ENCODE measurements around the gene ALG6.

Gene ALG6

DNA sequence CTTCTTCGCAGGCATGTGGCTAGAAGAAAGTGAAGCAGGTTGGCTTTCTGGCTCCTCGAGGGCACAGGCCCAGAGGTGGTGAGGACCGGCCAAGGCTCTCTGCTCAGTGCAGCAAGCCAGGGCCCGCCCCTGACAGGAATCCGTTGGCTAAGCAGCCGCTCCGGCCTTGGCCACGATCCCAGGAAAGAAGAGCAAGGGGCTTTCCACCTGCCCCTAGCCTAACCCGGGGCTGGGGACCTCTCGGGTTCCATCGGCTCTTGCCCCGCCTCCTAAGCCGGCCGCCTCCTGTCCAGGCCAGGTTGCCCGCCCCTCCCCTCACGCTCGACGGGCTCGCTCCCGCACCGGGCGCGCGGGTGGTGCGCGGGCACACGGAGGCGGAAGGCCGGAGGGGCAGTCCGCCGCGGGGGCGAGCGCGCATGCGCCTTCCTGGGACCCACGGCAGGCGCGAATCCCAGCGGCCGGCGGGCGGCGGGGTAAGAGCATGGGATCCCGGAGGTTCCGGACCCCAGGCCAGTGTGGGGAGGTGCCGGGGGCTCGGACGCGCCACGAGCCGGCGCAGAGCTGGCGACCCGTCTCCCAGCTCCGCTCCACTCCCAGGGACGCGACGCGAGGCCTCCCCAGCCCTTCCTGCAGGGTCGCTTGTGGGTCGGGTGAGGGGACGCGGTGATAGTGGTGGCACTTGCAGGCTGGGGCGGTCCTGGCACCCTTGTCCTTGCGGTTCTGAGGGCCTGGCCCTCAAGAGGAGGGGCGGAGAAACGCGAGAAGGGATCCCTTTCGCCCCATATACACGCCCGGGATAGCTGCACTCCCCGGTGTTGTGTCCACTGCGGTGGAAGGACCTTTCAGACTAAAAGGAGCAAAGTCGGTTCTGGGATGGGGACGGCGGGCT lies at the start of gene ALG6:
ALG6 (plus strand) TSS at position 413 of the 889 bp plus-strand sequence. CDS start 3,351 bp downstream, outside the sequence.
- POLR2A ChIA-PET (ENCODE audit: low non-redundant PET) = interaction anchor here (0.5 to 0.6 kb wide), 2 partner anchors 55 to 60 kb away, joined by 3 to 4 read pairs; no protein-coding TSS in a partner anchor
- DNase-seq (ENCODE audit: low spot score) = peak; percentile 96
- peak within 1 kb of the TSS; percentile 82 for H3K27ac ChIP-seq

DNA sequence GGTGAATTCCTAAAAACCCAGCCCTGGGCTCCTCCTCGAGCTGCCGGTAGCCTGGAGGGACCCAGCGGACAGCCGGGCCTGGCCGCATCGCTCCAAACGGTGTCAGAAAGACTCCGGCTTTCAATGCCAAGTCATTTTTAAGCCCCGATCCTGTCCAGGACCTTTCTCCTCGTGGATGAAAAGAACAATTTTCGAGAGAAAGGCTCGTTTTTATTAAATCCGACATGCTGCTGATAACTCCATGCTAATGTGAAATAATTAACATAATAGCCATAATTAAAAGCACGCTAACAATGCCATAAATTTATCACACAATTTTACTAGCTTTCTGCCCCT lies 49.6 kb upstream of the ALG6 start:
- no peak for DNase-seq (ENCODE audit: low spot score)
- H3K27ac ChIP-seq = no peak overlapping the region
- TF ChIP-seq CTCF (conservative IDR thresholded peaks at IDR 0.05; ENCODE audit: low read depth) = no peak
- ChIA-PET CTCF (interaction anchor here (0.6 to 1.8 kb wide), 2 partner anchors 9 to 20 kb away, joined by 3 to 14 read pairs; no protein-coding TSS in a partner anchor), POLR2A (ENCODE audit: low non-redundant PET) (no interaction called here)

More for the DNA sequence above, at the start of gene ALG6:
- TF ChIP-seq CTCF (conservative IDR thresholded peaks at IDR 0.05; ENCODE audit: low read depth) = no peak
- CTCF ChIA-PET = interaction anchor here (0.5 to 0.6 kb wide), 3 partner anchors 87 to 1553 kb away, joined by 3 to 4 read pairs (median 3); no protein-coding TSS in a partner anchor

- no peak overlapping the region for H3K27ac ChIP-seq
- ChIA-PET CTCF (no interaction called here), POLR2A (ENCODE audit: low non-redundant PET) (no interaction called here)
- TF ChIP-seq CTCF (conservative IDR thresholded peaks at IDR 0.05; ENCODE audit: low read depth) = no peak
- no peak for DNase-seq (ENCODE audit: low spot score)
These were observed 49.0 kb upstream of the ALG6 start for GRCh38 chr1:63318201-63318979.

DNA sequence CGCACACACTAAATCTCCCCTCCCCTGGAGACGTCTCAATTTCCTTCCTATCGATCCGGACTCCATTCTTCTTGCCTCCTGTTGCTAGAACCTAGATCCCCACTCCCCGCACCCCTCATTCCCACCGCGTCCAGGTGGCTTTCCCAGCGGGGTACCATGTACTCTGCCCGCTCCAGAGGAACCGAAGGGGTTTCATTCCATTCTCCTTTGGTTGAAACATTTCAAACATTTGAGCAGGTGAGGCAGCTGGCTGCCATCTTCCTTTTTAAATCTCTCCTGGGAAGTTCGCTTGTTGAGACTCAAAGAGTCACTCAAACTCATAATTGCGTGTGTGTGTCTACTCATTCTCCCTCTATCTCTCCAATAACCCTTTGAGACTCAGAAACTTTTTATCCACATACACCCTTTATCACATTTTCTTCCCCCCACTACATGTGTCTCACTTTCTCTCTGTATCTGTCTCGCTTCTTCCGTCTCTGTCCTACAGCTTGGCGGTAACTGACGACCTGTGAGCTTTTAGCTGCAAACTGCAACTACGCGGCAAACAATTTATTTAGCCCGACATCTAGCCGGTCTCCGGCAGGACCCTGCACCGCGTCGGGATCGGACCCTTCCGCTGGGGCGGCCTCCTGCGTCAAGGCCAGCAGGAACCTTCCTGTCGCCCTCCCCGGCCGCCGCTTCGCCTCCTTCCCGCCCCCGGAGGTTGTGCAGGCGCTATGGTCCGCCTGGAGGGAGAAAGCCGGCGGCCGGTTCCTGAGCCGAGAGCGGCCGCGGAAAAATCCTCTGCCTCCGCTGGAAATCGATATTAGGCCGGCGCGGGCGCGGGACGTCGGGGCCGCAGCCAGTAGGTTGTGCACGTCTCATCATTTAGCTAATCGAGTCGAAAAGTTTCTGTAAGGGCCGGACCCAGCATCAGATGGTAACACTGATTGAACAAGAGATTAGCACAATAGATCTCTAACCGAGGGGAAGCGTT lies 48.1 kb upstream of the ALG6 start:
- no peak for TF ChIP-seq CTCF (conservative IDR thresholded peaks at IDR 0.05; ENCODE audit: low read depth)
- no peak overlapping the region for H3K27ac ChIP-seq
- no peak for DNase-seq (ENCODE audit: low spot score)
- ChIA-PET CTCF (interaction anchor here (0.6 kb wide), 1 partner anchor 122 kb away, joined by 4 read pairs; no protein-coding TSS in a partner anchor), POLR2A (ENCODE audit: low non-redundant PET) (no interaction called here)

DNA sequence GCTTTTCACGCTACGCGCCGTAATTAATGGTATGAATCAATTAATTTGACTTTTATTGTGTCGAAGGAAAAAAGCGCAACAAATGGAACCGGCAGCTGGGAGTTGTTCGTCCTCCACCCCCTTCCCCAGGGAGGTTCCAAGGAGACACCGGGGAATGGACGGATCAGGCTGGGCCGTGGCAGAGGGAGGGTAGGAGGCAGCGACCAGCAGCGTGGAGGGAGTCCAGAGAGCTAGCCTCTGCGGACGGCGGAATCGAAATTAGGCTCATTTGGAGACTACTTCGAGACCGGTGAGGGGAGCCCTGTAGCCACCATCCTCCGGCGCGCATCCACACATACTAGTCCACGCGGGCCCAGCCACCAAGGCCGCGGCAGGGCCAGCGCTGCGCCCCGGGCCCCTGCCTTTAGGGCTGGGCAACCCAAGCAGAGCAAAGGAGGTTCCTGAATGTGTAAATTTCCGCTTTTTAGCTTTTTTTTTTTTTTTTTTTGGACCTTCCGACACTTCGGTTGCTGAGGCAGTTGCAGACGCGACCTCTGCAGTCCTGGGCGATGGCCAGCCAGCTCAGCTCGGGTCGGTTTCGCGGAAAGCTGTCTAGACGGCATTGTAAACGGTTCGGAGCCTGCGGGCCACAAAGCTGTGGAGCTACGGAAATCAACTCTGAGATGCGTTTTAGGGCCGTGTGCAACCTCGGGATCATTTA lies 47.3 kb upstream of the ALG6 start:
- no peak overlapping the region for H3K27ac ChIP-seq
- no peak for TF ChIP-seq CTCF (conservative IDR thresholded peaks at IDR 0.05; ENCODE audit: low read depth)
- ChIA-PET POLR2A (ENCODE audit: low non-redundant PET) (no interaction called here), CTCF (interaction anchor here (0.6 kb wide), 1 partner anchor 122 kb away, joined by 4 read pairs; no protein-coding TSS in a partner anchor)
- DNase-seq (ENCODE audit: low spot score) = no peak
